Right lobe of liver (tissue), 6 donors: ENCODE data around the gene TXNDC2. TPM values are rescaled to one million over a fixed set of nuclear protein-coding genes. Genes with fewer than 3 reads are reported as not detected.
"Not testable (repeated sequence)": the region's sequence is repeated elsewhere in the genome, so short reads cannot be mapped to it uniquely, and the experiment has no call there.

Source experiments
- ATAC-seq, 4 donors: fragments of 200-7000 bp; cut with Tn5 transposase; one replicate each; pipeline ENCODE4 v1.9.1; 2020; ENCODE audit warnings: mild to moderate bottlenecking in 4 of 4, moderate library complexity in 4 of 4
- DNase-seq, 3 donors: peaks; one replicate each; pipeline ENCODE4 v3.0.0-alpha.2; 2020
- H3K27ac ChIP-seq, 3 donors: fragments of 200-600 bp; one replicate each; pipeline ENCODE4 v1.8.0; 2022
- H3K27me3 ChIP-seq, 2 donors: fragments of 200-600 bp; one replicate each; pipeline ENCODE4 v1.8.0; 2022
- H3K36me3 ChIP-seq, 4 donors: fragments of 200-600 bp; sonication (generic) in 1 of 4; one replicate each; pipeline versions ENCODE4 v1.5.1 to v1.8.0; 2017 to 2022; ENCODE audit warnings: control low read depth in 1 of 4
- H3K4me1 ChIP-seq, 4 donors: fragments of 200-600 bp; sonication (generic) in 1 of 4; one replicate each; pipeline versions ENCODE4 v1.5.1 to v1.8.0; 2017 to 2022; ENCODE audit warnings: control low read depth in 1 of 4
- H3K4me3 ChIP-seq, 3 donors: fragments of 200-600 bp; one replicate each; pipeline ENCODE4 v1.8.0; 2022
- H3K9me3 ChIP-seq, 4 donors: fragments of 200-600 bp; sonication (generic) in 1 of 4; one replicate each; pipeline versions ENCODE4 v1.5.1 to v1.8.0; 2017 to 2022; ENCODE audit warnings: control low read depth in 1 of 4
- CTCF ChIP-seq, 4 donors: fragments of 200-600 bp in 3 of 4; fragments of 450-650 bp in 1 of 4; IDR thresholded peaks; one replicate each; pipeline versions ENCODE4 v1.5.1 to v1.8.0; 2016 to 2022; ENCODE audit warnings: antibody characterized with exemption in 4 of 4, mild to moderate bottlenecking in 2 of 4
- POLR2A ChIP-seq: fragments of 450-650 bp; IDR thresholded peaks from one replicate; pipeline ENCODE4 v1.6.1; 2017; ENCODE audit warnings: antibody characterized with exemption, mild to moderate bottlenecking
- WGBS: methylation state at CpG from one replicate; pipeline ENCODE4 v1.1.6; 2018; ENCODE audit warnings: low coverage, low lambda C conversion rate; ENCODE audit not compliant: insufficient coverage; ENCODE audit errors: missing lambda C conversion rate; 5-methylcytosine and 5-hydroxymethylcytosine counted together
- intact Hi-C, 2 donors: fragments of 100-400 bp; cut with DNase I; formaldehyde crosslinking; loops; one replicate each; pipeline versions ENCODE4 v1.11.2 to v1.14.1; 2022
- total RNA-seq, 6 experiments: library from RNA; depleted of rRNA in 2 of 6; stranded (reverse); fragments of >200 nt in 2 of 6; fragmentation: NEBNext Ultra II Directional in 3 of 6; extraction: Animal tissue kit (Norgen Biotek cat#: 25700) in 3 of 6; gene quantifications; one replicate each; pipeline versions ENCODE4 v1.1.0 to v1.2.4, GENCODE V29; 2016 to 2023
- donor health status: DM: no; HTN: yes; CAD: no.
- donor health status: DM: no; HTN: no; CAD: no.
- donor health status: DM: no; HTN: no; CAD: no.
- donor health status: DM: no; HTN: yes; CAD: no.
- donor health status: DM: no; HTN: yes; CAD: no.

Gene TXNDC2
- total RNA-seq, 6 experiments from 2014 or later = not detected

- H3K27ac ChIP-seq = no peak overlapping the region
- H3K4me1 ChIP-seq = no peaks in the 10 kb centered on the region
- H3K9me3 ChIP-seq = no peaks in the 10 kb centered on the region
- DNase-seq = no peak
- H3K27me3 ChIP-seq = no peaks in the 10 kb centered on the region
- intact Hi-C loops = no loop called here
- H3K36me3 ChIP-seq = no peaks in the 10 kb centered on the region
- TF ChIP-seq POLR2A (no peak), CTCF (IDR thresholded peaks at IDR 0.05) (no peak)
- no peak overlapping the region for H3K4me3 ChIP-seq
- WGBS = 80% methylated on average over 5 of the region's 5 CpGs
- ATAC-seq = no peak
These were observed 33.3 kb upstream of the TXNDC2 start for GRCh38 chr18:9852266-9853081.

- DNase-seq (no peak), ATAC-seq (no peak)
- no peaks in the 10 kb centered on the region for H3K36me3 ChIP-seq
- TF ChIP-seq POLR2A = no peak
- TF ChIP-seq CTCF (IDR thresholded peaks at IDR 0.05) = no peak
- intact Hi-C loops = no loop called here
- H3K27me3 ChIP-seq = no peaks in the 10 kb centered on the region
- no peaks in the 10 kb centered on the region for H3K4me1 ChIP-seq
- no peaks in the 10 kb centered on the region for H3K9me3 ChIP-seq
- H3K27ac ChIP-seq = no peak overlapping the region
- WGBS = 78% methylated on average over 12 of the region's 12 CpGs
- no peak overlapping the region for H3K4me3 ChIP-seq
These were observed 30.7 kb upstream of the TXNDC2 start for GRCh38 chr18:9854801-9855676.

GRCh38 chr18:9855681-9856080, 30.1 kb upstream of the TXNDC2 start:
- Histone ChIP-seq H3K4me3 (no peak overlapping the region), H3K36me3 (no peaks in the 10 kb centered on the region), H3K27me3 (no peaks in the 10 kb centered on the region), H3K27ac (no peak overlapping the region), H3K4me1 (no peaks in the 10 kb centered on the region), H3K9me3 (no peaks in the 10 kb centered on the region)
- TF ChIP-seq POLR2A (no peak), CTCF (IDR thresholded peaks at IDR 0.05) (no peak)
- intact Hi-C loops = no loop called here
- 83% methylated on average over 8 of the region's 9 CpGs for WGBS
- DNase-seq (no peak), ATAC-seq (no peak)

GRCh38 chr18:9856092-9856491, 29.7 kb upstream of the TXNDC2 start:
- no peaks in the 10 kb centered on the region for H3K4me1 ChIP-seq
- no peaks in the 10 kb centered on the region for H3K36me3 ChIP-seq
- H3K27me3 ChIP-seq = no peaks in the 10 kb centered on the region
- H3K9me3 ChIP-seq = no peaks in the 10 kb centered on the region
- DNase-seq (no peak), ATAC-seq (peak; percentile 27 to 49 (median 39))
- no peak overlapping the region for H3K27ac ChIP-seq
- intact Hi-C loops = no loop called here
- TF ChIP-seq CTCF (IDR thresholded peaks at IDR 0.05) = no peak
- no peak for TF ChIP-seq POLR2A
- no peak overlapping the region for H3K4me3 ChIP-seq
- 58% methylated on average over 3 of the region's 3 CpGs for WGBS

- intact Hi-C loops, H3K4me3 ChIP-seq, DNase-seq, H3K9me3 ChIP-seq, H3K36me3 ChIP-seq, H3K4me1 ChIP-seq, ATAC-seq, H3K27ac ChIP-seq, H3K27me3 ChIP-seq: not testable (repeated sequence)
- WGBS = 70% methylated on average over 4 of the region's 4 CpGs
These were observed 28.2 kb upstream of the TXNDC2 start for GRCh38 chr18:9857479-9857998.
